D721Med (cell line): ENCODE data around the gene AHCYL1.

Source experiments
- DNase-seq: peaks from one replicate; pipeline ENCODE4 v3.0.0; 2011; ENCODE audit warnings: low spot score; ENCODE audit not compliant: insufficient read length
- FAIRE-seq: peaks from 2 replicates; lab custom pipeline; 2011; peaks lifted over from hg19 to GRCh38; lab: Jason Lieb, UNC
- TF ChIP-seq, protein P1 (sequence below): IDR thresholded peaks from 2 replicates; pipeline ENCODE4 v1.5.1; 2012; ENCODE audit warnings: mild to moderate bottlenecking, control low read depth; ENCODE audit not compliant: insufficient read depth; ENCODE audit errors: missing control alignments

The AHCYL1 gene

GRCh38 chr1:110055493-110056284, 71.1 kb downstream of the AHCYL1 start:
- DNase-seq (no peak), FAIRE-seq (no peak)
- TF ChIP-seq, protein P1, sequence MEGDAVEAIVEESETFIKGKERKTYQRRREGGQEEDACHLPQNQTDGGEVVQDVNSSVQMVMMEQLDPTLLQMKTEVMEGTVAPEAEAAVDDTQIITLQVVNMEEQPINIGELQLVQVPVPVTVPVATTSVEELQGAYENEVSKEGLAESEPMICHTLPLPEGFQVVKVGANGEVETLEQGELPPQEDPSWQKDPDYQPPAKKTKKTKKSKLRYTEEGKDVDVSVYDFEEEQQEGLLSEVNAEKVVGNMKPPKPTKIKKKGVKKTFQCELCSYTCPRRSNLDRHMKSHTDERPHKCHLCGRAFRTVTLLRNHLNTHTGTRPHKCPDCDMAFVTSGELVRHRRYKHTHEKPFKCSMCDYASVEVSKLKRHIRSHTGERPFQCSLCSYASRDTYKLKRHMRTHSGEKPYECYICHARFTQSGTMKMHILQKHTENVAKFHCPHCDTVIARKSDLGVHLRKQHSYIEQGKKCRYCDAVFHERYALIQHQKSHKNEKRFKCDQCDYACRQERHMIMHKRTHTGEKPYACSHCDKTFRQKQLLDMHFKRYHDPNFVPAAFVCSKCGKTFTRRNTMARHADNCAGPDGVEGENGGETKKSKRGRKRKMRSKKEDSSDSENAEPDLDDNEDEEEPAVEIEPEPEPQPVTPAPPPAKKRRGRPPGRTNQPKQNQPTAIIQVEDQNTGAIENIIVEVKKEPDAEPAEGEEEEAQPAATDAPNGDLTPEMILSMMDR: no peak

- TF ChIP-seq, protein P1: no peak
- FAIRE-seq (no peak), DNase-seq (no peak)
Measured at GRCh38 chr1:110056285-110056683, 71.7 kb downstream of the AHCYL1 start.

- no peak for DNase-seq
- no peak for FAIRE-seq
- TF ChIP-seq, protein P1: no peak
Measured at GRCh38 chr1:110056776-110057175, 72.2 kb downstream of the AHCYL1 start.

- TF ChIP-seq, protein P1: no peak
Measured at GRCh38 chr1:110057963-110058518, 73.5 kb downstream of the AHCYL1 start.

GRCh38 chr1:110058591-110058990, 74.0 kb downstream of the AHCYL1 start:
- TF ChIP-seq, protein P1: no peak
- no peak for FAIRE-seq
- no peak for DNase-seq

More at GRCh38 chr1:110057963-110058518, 73.5 kb downstream of the AHCYL1 start:
- FAIRE-seq: no peak
- DNase-seq: no peak

DNA sequence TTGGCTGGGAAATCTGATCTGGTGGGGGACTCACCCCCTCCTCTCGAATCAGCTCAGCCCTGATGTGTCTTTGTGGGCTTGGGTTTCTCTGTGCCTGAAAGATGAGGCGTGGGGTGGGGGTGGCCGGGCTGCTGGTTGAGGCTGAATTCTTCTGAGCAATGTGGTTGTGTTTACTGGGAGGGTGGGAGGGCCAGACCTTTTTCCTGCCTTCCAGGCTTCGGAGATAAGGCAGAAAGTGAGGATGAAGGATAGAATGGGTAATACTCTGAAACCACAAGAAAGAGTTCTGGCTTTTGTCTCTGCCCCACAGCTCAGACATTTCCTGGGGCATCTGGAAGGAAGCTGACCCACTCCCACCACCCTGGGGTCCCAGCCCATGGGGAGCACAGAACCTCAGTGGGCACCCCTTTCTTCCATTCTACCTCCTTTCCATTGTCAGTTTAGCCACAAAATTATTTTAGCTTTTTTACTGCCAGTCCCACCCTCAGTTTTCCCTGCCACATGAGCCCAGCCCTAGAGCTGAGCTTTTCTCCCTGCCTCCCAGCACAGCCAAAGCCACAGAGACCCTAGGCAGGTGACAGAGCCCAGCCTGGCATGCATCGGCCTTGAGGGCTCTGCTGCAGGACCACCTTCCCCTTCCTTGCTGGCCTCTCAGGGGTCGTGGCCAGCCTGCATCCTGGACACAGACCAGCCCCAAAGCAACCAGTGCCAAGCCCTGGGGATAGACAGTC, 74.7 kb downstream of the AHCYL1 start:
- DNase-seq: no peak
- TF ChIP-seq, protein P1: no peak
- no peak for FAIRE-seq
